ENCODE measurements around the gene CD59.
"Not testable (repeated sequence)": the region's sequence is repeated elsewhere in the genome, so short reads cannot be mapped to it uniquely, and the experiment has no call there.

CD59 gene

DNA sequence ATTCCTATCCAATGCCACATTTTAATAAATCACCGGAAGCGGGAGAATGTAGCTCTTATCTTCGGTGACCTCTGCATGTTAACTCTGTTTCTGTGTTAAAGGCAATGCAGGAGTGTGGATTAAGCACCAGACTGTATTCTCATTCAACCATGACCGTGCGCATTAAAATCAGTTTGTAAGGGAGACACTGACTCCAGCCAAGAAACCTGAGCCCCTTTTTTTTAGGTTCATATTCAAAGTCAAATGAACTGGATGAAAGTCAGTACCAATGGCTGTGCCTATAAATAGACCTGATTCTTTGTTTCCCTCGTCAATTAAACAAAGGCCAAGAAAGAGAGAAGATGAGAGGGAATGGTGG, 67.8 kb downstream of the CD59 start:
- no peak for DNase-seq (ENCODE audit: low read depth, low spot score)

GRCh38 chr11:33667819-33668467, 68.3 kb downstream of the CD59 start:
- DNase-seq (ENCODE audit: low read depth, low spot score), result no peak

DNA sequence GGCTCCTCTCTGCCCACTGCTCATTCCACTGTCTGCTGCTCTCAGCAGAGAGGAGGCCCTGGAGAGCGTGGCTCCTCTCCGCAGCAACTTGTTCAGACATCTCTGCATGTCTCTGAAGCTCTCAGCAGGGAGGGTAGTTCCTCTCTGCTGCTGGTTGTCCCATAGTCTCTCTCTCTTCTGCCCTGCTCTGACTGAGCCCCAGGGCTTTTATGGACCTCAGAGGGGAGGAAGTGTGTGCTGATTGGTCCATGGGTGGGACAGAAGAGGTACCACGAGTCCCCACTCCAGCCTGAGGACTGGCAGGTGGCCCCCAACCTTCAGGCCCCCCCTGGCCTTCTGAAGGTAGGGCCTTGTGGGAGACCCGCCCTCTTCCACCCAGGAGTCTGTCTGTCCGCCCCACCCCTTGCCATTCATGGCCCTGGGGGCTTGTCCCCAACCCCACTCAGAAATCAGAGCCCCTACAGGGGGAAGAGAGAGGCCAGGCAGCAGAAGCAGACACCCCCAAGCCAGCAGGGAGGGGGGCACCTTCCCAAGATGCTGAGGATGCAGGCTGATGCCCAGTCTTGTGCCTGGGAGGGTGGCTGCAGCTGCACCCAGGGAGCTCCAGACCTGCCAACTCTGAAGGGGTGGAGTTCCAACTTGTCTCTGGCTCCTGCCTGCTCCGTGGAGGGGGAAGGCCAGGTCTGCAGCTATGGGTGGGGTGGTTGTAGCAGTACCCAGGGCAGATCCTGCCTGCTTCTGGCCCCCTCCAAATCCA, 70.7 kb downstream of the CD59 start:
- no peak for DNase-seq (ENCODE audit: low read depth, low spot score)

DNA sequence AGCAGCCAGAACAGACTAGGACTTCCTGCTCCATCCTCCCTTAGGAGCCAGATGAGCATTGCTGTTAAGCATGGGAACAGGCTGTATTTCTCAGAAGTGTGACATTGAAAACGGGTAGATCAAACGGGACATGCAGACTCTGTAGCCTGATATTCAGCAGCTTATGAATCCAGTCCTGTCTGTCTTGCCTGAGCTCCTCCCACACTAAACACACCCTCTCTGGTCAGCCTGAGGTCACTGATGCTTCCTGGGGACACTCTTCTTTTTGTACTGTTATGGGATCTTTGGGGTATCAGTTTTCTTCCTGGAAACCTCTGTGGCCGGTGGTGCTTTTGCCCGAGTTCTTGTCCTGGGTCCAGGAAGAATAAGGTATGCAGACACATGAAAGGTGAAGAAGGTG, 71.4 kb downstream of the CD59 start:
- no peak for DNase-seq (ENCODE audit: low read depth, low spot score)

DNA sequence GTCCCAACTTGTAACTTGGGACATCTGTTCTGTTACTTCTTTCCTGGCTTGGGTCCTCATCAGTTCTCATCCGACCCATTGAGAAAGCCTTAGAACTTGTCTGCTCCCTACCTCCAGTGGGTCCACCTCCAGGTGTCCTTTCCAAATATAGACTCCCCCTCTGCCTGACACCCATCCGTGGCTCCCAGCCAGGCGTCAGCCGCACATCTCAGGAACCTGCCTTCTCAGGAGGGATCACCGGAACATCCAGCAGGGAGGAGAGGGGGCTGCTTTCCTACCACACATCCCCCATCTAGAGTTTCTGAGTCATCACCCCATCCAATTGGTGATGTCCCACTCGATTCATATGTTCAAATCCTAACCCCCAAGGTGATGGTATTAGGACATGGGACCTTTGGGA, 72.1 kb downstream of the CD59 start:
- DNase-seq (ENCODE audit: low read depth, low spot score), result no peak

DNA sequence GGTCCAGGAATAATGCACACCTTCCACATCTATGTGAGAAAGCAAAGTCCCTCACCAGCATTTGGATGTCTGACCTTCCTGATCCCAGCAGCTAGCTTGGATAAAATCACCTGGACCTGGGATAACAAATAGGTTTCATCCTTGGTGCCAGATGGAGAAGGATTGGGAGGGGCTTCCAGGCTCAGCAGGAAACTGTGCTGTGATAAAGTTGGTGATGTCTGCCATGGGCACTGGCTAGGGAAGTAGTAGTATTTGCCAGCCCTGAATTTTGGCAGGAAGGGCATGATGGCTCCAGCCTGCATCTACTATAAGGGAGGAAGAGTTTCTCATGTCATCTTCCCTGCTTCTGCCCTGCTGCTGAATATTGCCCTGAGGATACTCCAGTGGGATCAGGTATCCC, 73.1 kb downstream of the CD59 start:
- no peak for DNase-seq (ENCODE audit: low read depth, low spot score)

GRCh38 chr11:33661526-33661925, 74.7 kb downstream of the CD59 start:
- not testable (repeated sequence) for DNase-seq (ENCODE audit: low read depth, low spot score)

GRCh38 chr11:33660962-33661361, 75.3 kb downstream of the CD59 start:
- DNase-seq (ENCODE audit: low read depth, low spot score), result no peak

- DNase-seq (ENCODE audit: low read depth, low spot score), result no peak
Measured at GRCh38 chr11:33659370-33660139, 76.7 kb downstream of the CD59 start.

- DNase-seq (ENCODE audit: low read depth, low spot score), result no peak
Measured at GRCh38 chr11:33658195-33658900, 77.9 kb downstream of the CD59 start.

DNA sequence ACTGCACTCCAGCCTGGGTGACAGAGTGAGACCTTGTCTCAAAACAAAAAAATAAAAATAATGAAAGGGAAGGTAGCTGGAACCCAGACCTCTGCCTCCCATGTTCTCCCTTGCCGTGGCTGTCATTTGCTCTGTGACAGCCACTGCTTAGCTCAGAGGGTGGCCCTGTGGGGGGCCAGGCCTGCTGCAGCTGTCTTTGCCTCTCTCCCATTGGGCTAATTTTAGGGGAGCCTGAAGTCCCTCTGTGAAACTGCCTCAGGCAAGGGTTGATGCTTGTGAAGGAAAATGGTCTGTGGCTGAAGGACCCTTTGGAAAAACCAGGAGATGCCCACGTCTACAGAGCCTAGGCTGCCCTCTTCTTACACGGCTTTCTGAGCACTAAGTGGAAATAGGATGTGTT, 78.5 kb downstream of the CD59 start:
- no peak for DNase-seq (ENCODE audit: low read depth, low spot score)

- DNase-seq (ENCODE audit: low read depth, low spot score), result no peak
Measured at GRCh38 chr11:33656768-33657167, 79.5 kb downstream of the CD59 start.

- no peak for DNase-seq (ENCODE audit: low read depth, low spot score)
Measured at GRCh38 chr11:33655842-33656600, 80.2 kb downstream of the CD59 start.

GRCh38 chr11:33654594-33654993, 81.6 kb downstream of the CD59 start:
- no peak for DNase-seq (ENCODE audit: low read depth, low spot score)

All from brain pericyte (primary cell).